ENCODE measurements around the gene SLC23A2.
"Not testable (repeated sequence)": the region's sequence is repeated elsewhere in the genome, so short reads cannot be mapped to it uniquely, and the experiment has no call there.

Gene SLC23A2

GRCh38 chr20:4871486-4871885 lies 129.8 kb downstream of the SLC23A2 start:
- DNase-seq: no peak

- no peak for DNase-seq
Observed at GRCh38 chr20:4870906-4871305, 130.4 kb downstream of the SLC23A2 start.

GRCh38 chr20:4869290-4870193 lies 131.8 kb downstream of the SLC23A2 start:
- no peak for DNase-seq

GRCh38 chr20:4867051-4867450 lies 134.3 kb downstream of the SLC23A2 start:
- no peak for DNase-seq

- DNase-seq: no peak
Observed at GRCh38 chr20:4866429-4866828, 134.9 kb downstream of the SLC23A2 start.

GRCh38 chr20:4864311-4864752 lies 137.0 kb downstream of the SLC23A2 start:
- DNase-seq: no peak

- no peak for DNase-seq
Observed at GRCh38 chr20:4862661-4863060, 138.6 kb downstream of the SLC23A2 start.

- DNase-seq: no peak
Observed at GRCh38 chr20:4861961-4862360, 139.3 kb downstream of the SLC23A2 start.

- no peak for DNase-seq
Observed at GRCh38 chr20:4858000-4858399, 143.3 kb downstream of the SLC23A2 start.

GRCh38 chr20:4856022-4856755 lies 145.1 kb downstream of the SLC23A2 start:
- DNase-seq: no peak

GRCh38 chr20:4855555-4855954 lies 145.8 kb downstream of the SLC23A2 start:
- no peak for DNase-seq

GRCh38 chr20:4855097-4855496 lies 146.2 kb downstream of the SLC23A2 start:
- DNase-seq: no peak

- no peak for DNase-seq
Observed at GRCh38 chr20:4854561-4854901, 146.8 kb downstream of the SLC23A2 start.

- DNase-seq: no peak
Observed at GRCh38 chr20:4853757-4854560, 147.4 kb downstream of the SLC23A2 start.

GRCh38 chr20:4853004-4853403 lies 148.3 kb downstream of the SLC23A2 start:
- DNase-seq: no peak

- no peak for DNase-seq
Observed at GRCh38 chr20:4850960-4851359, 150.3 kb downstream of the SLC23A2 start.

- DNase-seq: not testable (repeated sequence)
Observed at GRCh38 chr20:4848829-4849228, 152.5 kb downstream of the SLC23A2 start.

GRCh38 chr20:4848041-4848440 lies 153.3 kb downstream of the SLC23A2 start:
- no peak for DNase-seq

- no peak for DNase-seq
Observed at GRCh38 chr20:4846821-4847220, 154.5 kb downstream of the SLC23A2 start.

GRCh38 chr20:4844751-4845465 lies 156.4 kb downstream of the SLC23A2 start:
- DNase-seq: no peak

- no peak for DNase-seq
Observed at GRCh38 chr20:4844325-4844724, 157.0 kb downstream of the SLC23A2 start.

GRCh38 chr20:4840801-4841200 lies 160.5 kb downstream of the SLC23A2 start:
- DNase-seq: no peak

GRCh38 chr20:4838526-4838925 lies 162.8 kb downstream of the SLC23A2 start:
- no peak for DNase-seq
